MCF 10A (cell line): ENCODE measurements around the gene CRKL. TPM values are rescaled to one million over a fixed set of nuclear protein-coding genes. Genes with fewer than 3 reads are reported as not detected.

ENCODE experiments used
- BruUV-seq: library from RNA; stranded (reverse); fragments of 400-500 nt; replicated peaks from 2 replicates; lab custom pipeline; 2021; lab: Mats Ljungman, UMichigan
- CTCF ChIA-PET: fragments of 300-600 bp; sonication (Branson Sonifier 250); formaldehyde crosslinking; extraction: SDS; loops from one replicate; lab custom pipeline; 2021; ENCODE audit warnings: antibody characterized with exemption, inconsistent platforms; lab: Yijun Ruan, JAX
- POLR2A ChIA-PET: fragments of 300-600, 350-650 bp; sonication (Branson Sonifier 250); formaldehyde crosslinking; extraction: SDS; loops from one replicate; lab custom pipeline; 2020; ENCODE audit warnings: antibody characterized with exemption, inconsistent platforms; lab: Yijun Ruan, JAX
- DNase-seq: peaks from one replicate; pipeline ENCODE4 v3.0.0-alpha.2; 2018; ENCODE audit not compliant: unreplicated experiment
- H3K27ac Mint-ChIP-seq: one replicate; pipeline ENCODE4 v1.8.0; 2022; ENCODE audit warnings: mild to moderate bottlenecking, low read depth, mixed read lengths; ENCODE audit not compliant: unreplicated experiment
- H3K27me3 Mint-ChIP-seq: one replicate; pipeline ENCODE4 v1.8.0; 2022; ENCODE audit warnings: mixed read lengths; ENCODE audit not compliant: insufficient read depth, unreplicated experiment
- H3K36me3 Mint-ChIP-seq: one replicate; pipeline ENCODE4 v1.8.0; 2022; ENCODE audit warnings: mild to moderate bottlenecking, moderate library complexity, mixed read lengths; ENCODE audit not compliant: insufficient read depth, unreplicated experiment
- H3K4me1 Mint-ChIP-seq: one replicate; pipeline ENCODE4 v1.8.0; 2022; ENCODE audit warnings: mixed read lengths; ENCODE audit not compliant: insufficient read depth, unreplicated experiment
- H3K4me3 Mint-ChIP-seq: one replicate; pipeline ENCODE4 v1.8.0; 2022; ENCODE audit warnings: mild to moderate bottlenecking, moderate library complexity, mixed read lengths; ENCODE audit not compliant: unreplicated experiment
- H3K9me3 Mint-ChIP-seq: one replicate; pipeline ENCODE4 v1.8.0; 2022; ENCODE audit warnings: mixed read lengths; ENCODE audit not compliant: unreplicated experiment
- intact Hi-C: fragments of 100-400 bp; cut with micrococcal nuclease; formaldehyde crosslinking; loops from 2 replicates; pipeline ENCODE4 v1.14.1; 2022
- total RNA-seq: library from RNA; stranded (reverse); gene quantifications from 2 replicates; pipeline ENCODE4 v1.2.3, GENCODE V29; 2022
- TF ChIP-seq, protein P1 (sequence below): fragments of 200-600 bp; IDR thresholded peaks from one replicate; pipeline ENCODE4 v1.8.0; 2022; ENCODE audit warnings: antibody characterized with exemption, mild to moderate bottlenecking; ENCODE audit not compliant: unreplicated experiment

CRKL gene
- total RNA-seq, 1 experiment from 2014 or later, result 74.0 TPM

DNA sequence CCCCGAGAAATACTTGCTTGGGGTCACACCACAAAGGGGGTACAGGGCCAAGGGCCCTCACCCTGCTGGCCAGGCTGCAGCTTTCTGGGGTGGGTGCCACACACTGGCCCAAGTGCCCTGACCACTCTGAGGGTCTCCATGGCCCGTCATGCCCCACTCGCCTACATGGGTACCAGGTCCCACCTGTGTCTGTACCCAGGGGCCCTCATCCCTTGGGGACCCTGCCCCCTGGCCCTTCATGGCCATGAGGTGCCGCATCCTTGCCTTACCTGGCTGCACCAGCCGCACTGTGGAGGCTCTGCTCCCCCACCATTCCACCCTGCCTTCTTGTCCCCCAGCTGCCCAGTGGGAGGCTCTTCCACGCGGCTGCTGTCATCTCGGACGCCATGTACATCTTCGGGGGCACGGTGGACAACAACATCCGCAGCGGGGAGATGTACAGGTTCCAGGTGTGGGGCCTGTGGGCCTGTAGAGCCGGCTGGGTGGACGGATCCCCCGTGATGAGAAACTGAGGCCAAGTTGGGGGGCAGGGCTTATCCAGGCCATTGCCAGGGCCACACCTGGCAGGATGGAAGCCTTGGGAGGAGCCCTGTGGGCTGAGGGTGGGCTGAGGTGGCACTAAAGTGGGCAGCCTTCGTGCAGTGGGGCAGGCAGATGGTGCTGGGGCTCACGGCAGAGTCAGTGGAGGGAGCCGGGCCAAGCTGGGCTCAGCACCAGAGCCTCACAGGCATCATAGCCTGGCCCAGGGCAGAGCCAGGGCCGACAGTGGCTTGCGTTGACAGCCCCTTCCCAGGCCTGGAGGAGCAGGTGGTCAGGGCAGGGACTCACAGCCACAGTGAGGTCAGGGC, 75.5 kb downstream of the CRKL start:
- no peaks in the 10 kb centered on the region for H3K27me3 Mint-ChIP-seq
- H3K4me3 Mint-ChIP-seq, result no peak overlapping the region
- H3K27ac Mint-ChIP-seq, result no peak overlapping the region
- no peak for DNase-seq
- H3K36me3 Mint-ChIP-seq, result peaks cover 4% of the 10 kb centered on the region
- TF ChIP-seq, protein P1, sequence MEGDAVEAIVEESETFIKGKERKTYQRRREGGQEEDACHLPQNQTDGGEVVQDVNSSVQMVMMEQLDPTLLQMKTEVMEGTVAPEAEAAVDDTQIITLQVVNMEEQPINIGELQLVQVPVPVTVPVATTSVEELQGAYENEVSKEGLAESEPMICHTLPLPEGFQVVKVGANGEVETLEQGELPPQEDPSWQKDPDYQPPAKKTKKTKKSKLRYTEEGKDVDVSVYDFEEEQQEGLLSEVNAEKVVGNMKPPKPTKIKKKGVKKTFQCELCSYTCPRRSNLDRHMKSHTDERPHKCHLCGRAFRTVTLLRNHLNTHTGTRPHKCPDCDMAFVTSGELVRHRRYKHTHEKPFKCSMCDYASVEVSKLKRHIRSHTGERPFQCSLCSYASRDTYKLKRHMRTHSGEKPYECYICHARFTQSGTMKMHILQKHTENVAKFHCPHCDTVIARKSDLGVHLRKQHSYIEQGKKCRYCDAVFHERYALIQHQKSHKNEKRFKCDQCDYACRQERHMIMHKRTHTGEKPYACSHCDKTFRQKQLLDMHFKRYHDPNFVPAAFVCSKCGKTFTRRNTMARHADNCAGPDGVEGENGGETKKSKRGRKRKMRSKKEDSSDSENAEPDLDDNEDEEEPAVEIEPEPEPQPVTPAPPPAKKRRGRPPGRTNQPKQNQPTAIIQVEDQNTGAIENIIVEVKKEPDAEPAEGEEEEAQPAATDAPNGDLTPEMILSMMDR, result no peak
- intact Hi-C loops, result no loop called here
- BruUV-seq, result no TSS peak
- H3K4me1 Mint-ChIP-seq, result no peaks in the 10 kb centered on the region
- CTCF ChIA-PET, result no interaction called here
- POLR2A ChIA-PET, result interaction anchor here (2.0 kb wide), 1 partner anchor 9 kb away, joined by 6 read pairs; the partner anchor contains the start of gene THAP7
- H3K9me3 Mint-ChIP-seq, result no peaks in the 10 kb centered on the region

DNA sequence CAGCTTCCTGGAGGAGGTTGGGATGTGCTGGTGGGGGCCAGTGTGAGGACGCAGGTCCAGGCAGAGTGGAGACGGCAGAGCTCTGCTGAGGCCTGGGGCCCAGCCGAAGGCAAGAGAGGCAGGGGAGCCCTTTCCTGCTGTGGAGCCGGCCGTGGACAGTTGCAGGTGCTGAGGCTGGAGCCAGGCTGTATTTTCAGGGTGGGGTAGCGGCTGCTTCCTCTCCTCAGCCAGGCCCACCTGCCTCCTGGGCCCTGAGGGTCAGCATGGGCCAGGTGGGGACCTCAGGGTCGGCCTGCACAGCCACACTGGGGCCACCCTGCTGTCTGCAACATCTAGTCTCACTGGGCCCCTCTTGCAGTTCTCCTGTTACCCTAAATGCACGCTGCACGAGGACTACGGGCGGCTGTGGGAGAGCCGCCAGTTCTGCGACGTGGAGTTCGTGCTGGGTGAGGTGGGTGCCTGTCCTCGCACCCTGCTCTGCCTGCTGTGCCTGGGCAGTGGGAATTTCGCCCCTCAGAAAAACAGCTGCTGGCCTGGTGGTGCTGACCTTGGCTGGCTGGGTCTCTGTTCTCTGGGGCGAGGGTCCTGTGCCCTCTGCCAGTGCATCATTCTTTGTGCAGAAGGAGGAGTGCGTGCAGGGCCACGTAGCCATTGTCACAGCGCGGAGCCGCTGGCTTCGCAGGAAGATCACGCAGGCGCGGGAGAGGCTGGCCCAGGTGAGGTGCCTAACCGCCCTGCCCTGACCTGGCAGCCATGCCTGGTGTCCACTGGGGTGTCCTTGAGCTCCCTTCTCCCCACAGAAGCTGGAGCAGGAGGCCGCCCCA, 76.3 kb downstream of the CRKL start:
- no TSS peak for BruUV-seq
- no peaks in the 10 kb centered on the region for H3K9me3 Mint-ChIP-seq
- ChIA-PET CTCF (no interaction called here), POLR2A (no interaction called here)
- no peaks in the 10 kb centered on the region for H3K27me3 Mint-ChIP-seq
- intact Hi-C loops, result no loop called here
- H3K4me3 Mint-ChIP-seq, result no peak overlapping the region
- no peak for DNase-seq
- no peak overlapping the region for H3K27ac Mint-ChIP-seq
- TF ChIP-seq, protein P1, result no peak
- peaks cover 4% of the 10 kb centered on the region for H3K36me3 Mint-ChIP-seq
- no peaks in the 10 kb centered on the region for H3K4me1 Mint-ChIP-seq

DNA sequence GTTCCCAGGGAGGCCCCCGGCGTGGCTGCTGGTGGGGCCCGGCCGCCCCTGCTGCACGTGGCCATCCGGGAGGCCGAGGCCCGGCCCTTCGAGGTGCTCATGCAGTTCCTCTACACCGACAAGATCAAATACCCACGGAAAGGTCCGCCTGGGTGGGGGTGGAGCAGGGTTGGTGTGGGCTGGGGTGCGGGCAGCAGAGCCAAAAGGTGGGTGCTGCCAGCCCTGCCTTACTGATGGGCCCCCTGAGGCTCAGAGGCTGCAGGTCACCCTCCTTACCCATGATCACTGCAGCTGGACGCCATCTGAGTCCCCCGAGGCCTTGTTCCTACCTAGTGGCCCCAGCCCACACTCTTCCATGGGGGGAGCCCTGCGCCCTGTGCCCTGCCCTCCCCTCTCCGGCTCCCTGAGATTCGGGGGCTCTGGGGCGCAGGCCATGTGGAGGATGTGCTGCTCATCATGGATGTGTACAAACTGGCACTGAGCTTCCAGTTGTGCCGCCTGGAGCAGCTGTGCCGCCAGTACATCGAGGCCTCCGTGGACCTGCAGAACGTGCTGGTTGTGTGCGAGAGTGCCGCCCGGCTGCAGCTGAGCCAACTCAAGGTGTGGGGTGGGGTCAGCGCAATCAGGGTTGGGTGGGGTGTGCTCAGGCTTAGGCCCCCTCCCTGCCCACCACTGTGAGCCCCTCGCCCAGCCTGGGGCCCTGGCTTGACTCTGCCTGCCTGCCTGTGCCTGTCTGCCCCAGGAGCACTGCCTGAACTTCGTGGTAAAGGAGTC, 77.1 kb downstream of the CRKL start:
- H3K4me3 Mint-ChIP-seq, result no peak overlapping the region
- H3K36me3 Mint-ChIP-seq, result peaks cover 4% of the 10 kb centered on the region
- POLR2A ChIA-PET, result no interaction called here
- no peaks in the 10 kb centered on the region for H3K27me3 Mint-ChIP-seq
- no peaks in the 10 kb centered on the region for H3K9me3 Mint-ChIP-seq
- no TSS peak for BruUV-seq
- no peak for DNase-seq
- CTCF ChIA-PET, result no interaction called here
- TF ChIP-seq, protein P1, result no peak
- H3K4me1 Mint-ChIP-seq, result no peaks in the 10 kb centered on the region
- H3K27ac Mint-ChIP-seq, result no peak overlapping the region
- intact Hi-C loops, result no loop called here

DNA sequence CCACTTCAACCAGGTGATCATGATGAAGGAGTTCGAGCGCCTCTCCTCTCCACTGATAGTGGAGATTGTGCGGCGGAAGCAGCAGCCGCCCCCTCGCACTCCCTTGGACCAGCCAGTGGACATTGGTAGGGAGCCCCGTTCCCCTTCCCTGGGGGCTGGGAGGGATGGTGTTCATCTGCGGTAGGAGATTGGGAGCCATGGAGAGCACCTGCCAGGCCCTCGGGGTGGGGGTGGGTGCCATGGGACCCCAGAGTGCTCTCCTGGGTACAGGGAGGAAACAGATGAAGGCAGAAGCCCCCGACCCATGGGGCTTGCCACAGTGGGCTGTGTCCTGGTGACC, 77.7 kb downstream of the CRKL start:
- no TSS peak for BruUV-seq
- Mint-ChIP-seq H3K27ac (no peak overlapping the region), H3K4me1 (no peaks in the 10 kb centered on the region), H3K27me3 (no peaks in the 10 kb centered on the region), H3K36me3 (peaks cover 4% of the 10 kb centered on the region), H3K9me3 (no peaks in the 10 kb centered on the region), H3K4me3 (no peak overlapping the region)
- POLR2A ChIA-PET, result no interaction called here
- TF ChIP-seq, protein P1, result no peak
- DNase-seq, result no peak
- intact Hi-C loops, result no loop called here
- CTCF ChIA-PET, result no interaction called here
